Stimulated activated CD8-positive, alpha-beta memory T cell treated with anti-CD3 and anti-CD28 coated beads, Interleukin-7, amount 100 ng/mL, for 4 hours (primary cell): Measurements from ENCODE around the gene IL17RE.
A peak's percentile ranks its signal among the peaks of the same experiment; 100 is the strongest.

ENCODE experiments used
- DNase-seq, 2 donors: peaks; one replicate each; pipeline ENCODE4 v3.0.0-alpha.2; 2020; ENCODE audit warnings: low read depth in 2 of 2

The IL17RE gene

GRCh38 chr3:9906480-9906879 is 3.8 kb downstream of the IL17RE start:
- DNase-seq, result no peak

GRCh38 chr3:9908286-9908685 is 5.6 kb downstream of the IL17RE start:
- DNase-seq, result no peak

GRCh38 chr3:9909221-9910013 is 6.8 kb downstream of the IL17RE start:
- no peak for DNase-seq

- no peak for DNase-seq
Observed at GRCh38 chr3:9911863-9912262, 9.2 kb downstream of the IL17RE start.

GRCh38 chr3:9912294-9912935 is 9.8 kb downstream of the IL17RE start:
- no peak for DNase-seq

- no peak for DNase-seq
Observed at GRCh38 chr3:9913601-9914000, 11.0 kb downstream of the IL17RE start.

- DNase-seq, result no peak
Observed at GRCh38 chr3:9914011-9914410, 11.4 kb downstream of the IL17RE start.

GRCh38 chr3:9914559-9915253 is 12.1 kb downstream of the IL17RE start:
- no peak for DNase-seq

- no peak for DNase-seq
Observed at GRCh38 chr3:9915254-9916141, 12.8 kb downstream of the IL17RE start.

GRCh38 chr3:9916346-9916733 is 13.7 kb downstream of the IL17RE start:
- DNase-seq, result no peak

GRCh38 chr3:9916734-9917680 is 14.4 kb downstream of the IL17RE start, which contains the start of gene IL17RC:
Gene IL17RC, plus strand, starts transcription at chr3:9917098. Its CDS starts 218 bp downstream, at chr3:9917316.
- peak in 1 of 2 donors; percentile 30 for DNase-seq

- DNase-seq, result no peak
Observed at GRCh38 chr3:9917820-9918219, 15.2 kb downstream of the IL17RE start.

- no peak for DNase-seq
Observed at GRCh38 chr3:9918261-9919038, 15.8 kb downstream of the IL17RE start.

- no peak for DNase-seq
Observed at GRCh38 chr3:9928158-9928557, 25.5 kb downstream of the IL17RE start.

GRCh38 chr3:9930804-9931418 is 28.3 kb downstream of the IL17RE start:
- DNase-seq, result no peak

- no peak for DNase-seq
Observed at GRCh38 chr3:9932535-9932842, 29.8 kb downstream of the IL17RE start.

- peak; percentile 85 to 91 for DNase-seq
Observed at GRCh38 chr3:9932843-9933560, 30.4 kb downstream of the IL17RE start.

- DNase-seq, result peak; percentile 95 to 96
Observed at GRCh38 chr3:9933561-9934234, 31.1 kb downstream of the IL17RE start, which contains the start of gene CRELD1. Gene CRELD1, plus strand, starts transcription at chr3:9933834. Its CDS starts 605 bp downstream, at chr3:9934439.
